Stimulated activated CD8-positive, alpha-beta memory T cell treated with anti-CD3 and anti-CD28 coated beads, Interleukin-4, amount 100 ng/mL, for 4 hours (primary cell): ENCODE data around the gene SMYD3.
"Not testable (repeated sequence)": the region's sequence is repeated elsewhere in the genome, so short reads cannot be mapped to it uniquely, and the experiment has no call there.

Experiments used
- DNase-seq, 2 donors: peaks; one replicate each; pipeline ENCODE4 v3.0.0-alpha.2; 2020; ENCODE audit warnings: low read depth in 2 of 2, low spot score in 1 of 2

Gene SMYD3

DNA sequence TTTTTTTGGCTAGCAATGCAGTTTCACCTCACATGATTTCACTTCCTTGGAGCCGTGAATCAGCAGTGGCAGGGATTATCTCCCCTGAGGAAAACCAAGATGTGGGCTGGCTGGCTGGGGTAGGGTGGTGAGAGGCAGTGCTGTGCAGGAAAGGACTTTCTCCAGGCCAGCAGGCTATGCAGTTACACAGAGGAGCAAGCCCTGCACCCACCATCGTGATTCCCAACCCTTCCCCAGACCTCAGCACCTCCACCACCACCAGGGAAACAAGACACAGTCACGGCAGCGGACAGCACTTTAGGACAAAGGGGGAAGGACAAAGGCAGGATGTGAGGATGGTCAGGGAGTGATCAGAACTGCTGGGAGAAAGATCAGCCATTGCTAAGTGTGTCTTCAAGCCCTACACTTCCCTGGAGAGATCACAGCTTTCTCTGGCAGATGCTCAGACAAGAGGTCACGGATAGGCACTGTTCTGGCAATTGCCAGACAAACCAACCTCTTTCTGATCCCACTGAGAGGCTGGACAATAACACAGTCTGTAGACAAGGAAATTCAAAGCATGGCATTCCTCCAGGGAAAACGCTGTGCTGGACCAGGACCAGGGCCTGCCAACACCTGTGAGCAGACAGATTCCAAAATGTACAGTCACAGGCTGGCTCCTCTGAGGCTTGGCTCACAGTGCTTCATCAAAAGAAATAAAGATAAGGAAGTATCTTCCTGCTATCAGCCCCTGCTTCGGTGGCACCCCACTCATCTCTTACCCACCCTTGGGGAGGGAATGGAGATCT lies 509.4 kb downstream of the SMYD3 start:
- DNase-seq: no peak

DNA sequence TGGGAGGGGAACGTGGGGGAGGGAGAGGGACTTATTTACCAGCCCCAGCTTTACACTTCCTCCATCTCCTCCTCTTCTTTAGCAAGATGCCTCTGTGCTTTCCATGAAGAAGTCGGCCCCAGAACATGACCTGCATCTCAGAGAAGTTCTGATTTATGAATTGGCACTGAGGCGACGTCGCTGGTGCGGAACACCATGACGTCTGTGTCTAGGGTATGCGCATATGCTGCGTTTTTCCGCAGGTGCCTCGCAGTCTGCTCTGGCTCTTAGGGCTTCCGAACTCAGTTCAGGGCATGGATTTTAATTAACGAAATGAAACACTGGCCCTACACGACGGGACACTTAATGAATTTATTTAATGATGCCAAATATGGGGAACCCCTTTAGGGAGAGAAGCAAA lies 510.3 kb downstream of the SMYD3 start:
- DNase-seq: no peak

DNA sequence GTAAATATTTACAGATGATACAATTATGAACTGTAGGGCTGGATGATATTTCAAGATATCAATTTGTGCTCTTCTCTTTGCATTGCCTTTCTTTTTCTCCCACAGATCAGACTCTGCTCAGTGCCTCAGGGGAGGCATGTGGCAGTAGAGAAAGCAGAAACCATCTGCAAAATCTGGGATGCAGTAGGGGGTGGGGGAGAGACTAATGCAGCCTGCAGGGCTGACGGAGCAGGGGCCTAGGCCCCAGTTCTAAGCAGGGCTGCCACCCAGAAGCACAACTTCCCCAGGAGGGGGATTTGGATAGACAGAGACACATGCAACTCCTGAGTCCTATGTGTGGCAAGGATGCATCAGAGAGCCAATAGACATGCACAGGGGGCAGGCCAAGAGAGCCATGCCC lies 511.6 kb downstream of the SMYD3 start:
- DNase-seq: no peak

DNA sequence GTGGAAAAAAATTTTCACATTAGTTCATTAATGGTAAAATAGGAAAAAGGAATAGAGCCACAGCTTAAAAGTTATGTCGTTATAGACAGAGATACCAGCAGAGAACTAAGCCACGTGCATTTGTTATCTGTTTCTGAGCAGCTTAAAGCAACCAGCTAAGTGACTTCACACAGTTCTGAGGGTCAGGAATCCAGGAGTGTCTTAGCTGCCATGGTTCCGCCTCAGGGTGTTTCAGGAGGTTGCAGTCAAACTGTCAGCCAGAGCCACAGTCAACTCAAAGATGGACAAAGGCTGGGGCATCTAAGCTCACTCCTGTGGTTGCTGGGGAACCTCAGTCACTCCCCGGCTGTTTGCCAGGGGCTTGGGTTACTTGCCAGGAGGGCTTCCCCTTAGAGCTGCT lies 515.8 kb downstream of the SMYD3 start:
- no peak for DNase-seq

DNA sequence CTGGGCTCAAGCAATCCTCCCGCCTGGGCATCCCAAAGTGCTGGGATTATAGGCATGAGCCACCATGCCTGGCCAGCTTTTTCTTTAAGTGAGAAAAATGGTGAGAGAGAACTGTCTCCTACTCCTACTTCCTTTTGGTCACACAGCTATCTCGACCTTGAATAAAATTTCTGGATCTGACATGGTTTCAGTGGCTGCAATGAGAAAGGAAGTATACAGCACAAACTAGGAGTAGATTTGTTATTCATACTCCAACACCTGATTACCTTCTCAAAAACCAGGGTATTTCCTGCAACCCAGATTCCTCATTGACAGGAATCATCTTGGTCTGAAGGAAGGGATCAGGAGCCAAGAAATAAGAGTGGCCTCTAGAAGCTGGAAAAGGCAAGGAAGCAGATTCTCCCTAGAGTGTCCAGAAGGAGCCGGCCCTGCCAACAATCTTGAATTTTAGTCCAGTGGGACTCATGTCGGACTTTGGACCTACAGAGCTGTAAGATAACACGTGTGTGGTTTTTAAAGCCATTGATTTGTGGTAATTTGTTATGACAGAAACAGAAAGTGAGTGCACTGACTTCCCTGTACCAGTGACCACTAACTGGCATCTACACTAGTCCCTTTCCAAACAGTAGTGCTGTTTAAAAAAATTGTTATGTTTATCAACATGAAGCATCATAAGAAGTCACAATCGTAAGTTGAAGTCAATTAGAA lies 516.6 kb downstream of the SMYD3 start:
- no peak for DNase-seq

DNA sequence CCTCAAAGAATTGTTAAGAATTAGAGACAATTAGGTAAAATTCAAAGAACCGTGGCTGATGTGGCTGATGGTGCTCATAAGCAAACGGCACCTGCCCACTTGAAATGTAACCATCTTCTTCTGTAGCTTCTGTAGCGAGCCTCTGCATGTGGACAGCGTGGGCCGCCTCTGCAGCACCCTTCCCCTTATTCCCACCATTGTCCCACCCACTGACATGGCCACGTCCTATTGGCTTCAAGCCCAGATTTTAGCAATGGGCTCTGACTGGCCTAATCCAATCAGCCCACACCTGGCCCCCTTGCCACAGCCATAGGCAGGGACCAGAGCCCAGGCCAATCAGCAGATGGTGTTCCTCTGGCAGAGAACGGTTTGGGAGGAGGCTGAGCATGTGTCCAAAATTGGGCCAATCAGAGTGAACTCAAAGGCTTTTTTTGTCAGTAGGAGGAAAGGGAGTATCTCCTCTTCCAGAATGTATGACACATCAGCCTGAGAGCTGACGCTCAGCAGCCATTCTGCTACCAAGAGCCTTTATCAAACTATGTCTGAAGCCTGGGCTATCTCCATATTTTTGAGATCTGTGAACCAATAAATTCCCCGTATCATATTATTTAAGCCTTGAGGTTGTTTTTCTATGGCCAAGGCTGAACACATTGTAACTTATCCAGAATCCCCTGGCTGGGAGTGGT lies 518.5 kb downstream of the SMYD3 start:
- DNase-seq: no peak

DNA sequence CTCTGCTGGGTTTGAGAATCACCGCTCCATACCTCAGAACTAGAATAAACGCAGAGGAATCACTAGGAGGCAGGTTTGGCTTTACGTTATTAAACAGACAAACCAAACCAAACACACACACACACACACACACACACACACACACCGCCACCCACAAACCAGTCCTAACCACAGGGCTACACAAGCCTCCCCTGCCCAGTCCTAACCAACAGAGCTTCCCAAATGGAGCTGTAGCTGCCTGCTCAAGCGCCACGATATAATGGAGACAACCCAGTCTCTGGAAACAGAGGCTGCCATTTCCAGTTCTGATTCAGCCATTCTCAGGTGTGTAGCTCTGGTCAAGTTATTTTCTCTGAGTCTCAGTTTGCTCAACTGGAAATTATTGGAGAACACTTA lies 519.1 kb downstream of the SMYD3 start:
- no peak for DNase-seq

DNA sequence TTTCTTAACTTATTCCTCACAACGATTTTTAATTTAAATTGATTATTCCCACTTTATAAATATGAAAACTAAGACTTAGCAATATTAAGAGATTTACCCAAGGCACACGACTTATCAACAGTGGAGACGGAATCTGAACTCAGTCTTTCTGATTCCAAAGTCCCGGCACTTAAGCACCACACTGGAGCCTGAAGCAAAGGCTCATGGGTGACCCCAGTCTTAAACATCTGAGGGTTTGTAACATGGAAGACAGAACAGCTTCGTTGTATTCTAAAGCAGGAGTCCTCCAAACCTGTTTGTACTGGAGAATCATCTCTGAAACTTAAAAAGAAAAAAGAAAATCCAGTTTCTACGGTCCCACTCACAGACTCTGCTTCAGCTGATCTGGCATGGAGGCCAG lies 519.5 kb downstream of the SMYD3 start:
- DNase-seq: no peak

DNA sequence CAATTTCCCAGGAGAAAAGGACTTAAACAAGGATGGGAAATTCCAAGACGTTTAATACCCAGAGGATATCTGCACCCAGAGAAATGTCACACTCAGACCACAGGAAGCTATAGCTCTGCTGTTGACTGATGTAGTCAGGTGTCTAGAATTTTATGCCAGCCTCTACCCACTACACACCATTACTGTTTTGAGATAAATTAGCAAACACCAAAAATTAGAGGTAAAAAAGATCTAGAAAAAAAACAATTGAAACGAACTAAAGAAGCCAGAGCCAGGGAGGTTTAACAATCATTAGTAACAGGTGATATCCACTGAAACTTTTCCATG lies 519.9 kb downstream of the SMYD3 start:
- no peak for DNase-seq

DNA sequence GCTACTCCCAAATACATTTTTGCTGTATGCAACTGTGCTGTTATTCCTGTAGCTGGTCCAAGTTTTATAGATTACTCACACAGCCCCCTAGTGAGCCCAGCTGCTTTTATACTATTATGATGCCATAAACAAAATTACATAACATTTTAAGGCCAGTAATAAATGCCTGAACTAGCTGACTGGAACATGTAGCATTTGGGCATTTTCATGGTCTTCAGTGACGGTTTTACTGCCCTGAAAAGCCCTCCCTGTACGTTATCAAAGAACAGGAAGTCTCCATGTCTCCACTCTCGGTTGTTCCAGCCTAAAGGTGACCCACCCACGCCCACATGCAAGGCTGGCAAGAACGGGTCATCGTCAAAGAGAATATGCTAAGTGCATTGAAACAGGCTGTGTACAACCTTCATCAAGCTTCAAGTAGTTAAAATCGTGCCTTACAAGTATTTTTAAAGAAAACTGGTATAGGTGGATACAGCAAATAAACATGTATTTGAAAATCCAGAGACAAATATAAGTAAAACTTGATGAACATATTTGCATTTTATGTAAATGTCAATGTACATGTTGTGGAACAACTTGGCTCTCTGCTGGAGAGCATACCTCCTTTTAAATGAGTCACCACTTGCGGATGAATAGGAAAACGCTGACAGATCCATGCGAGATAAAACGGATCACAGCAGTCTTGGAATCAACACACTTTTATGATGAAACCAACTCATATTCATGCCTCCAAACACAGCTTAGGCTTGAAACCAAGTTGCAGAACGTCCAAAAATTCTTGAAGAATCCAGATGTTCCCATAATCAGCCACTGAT lies 520.5 kb downstream of the SMYD3 start:
- no peak for DNase-seq

DNA sequence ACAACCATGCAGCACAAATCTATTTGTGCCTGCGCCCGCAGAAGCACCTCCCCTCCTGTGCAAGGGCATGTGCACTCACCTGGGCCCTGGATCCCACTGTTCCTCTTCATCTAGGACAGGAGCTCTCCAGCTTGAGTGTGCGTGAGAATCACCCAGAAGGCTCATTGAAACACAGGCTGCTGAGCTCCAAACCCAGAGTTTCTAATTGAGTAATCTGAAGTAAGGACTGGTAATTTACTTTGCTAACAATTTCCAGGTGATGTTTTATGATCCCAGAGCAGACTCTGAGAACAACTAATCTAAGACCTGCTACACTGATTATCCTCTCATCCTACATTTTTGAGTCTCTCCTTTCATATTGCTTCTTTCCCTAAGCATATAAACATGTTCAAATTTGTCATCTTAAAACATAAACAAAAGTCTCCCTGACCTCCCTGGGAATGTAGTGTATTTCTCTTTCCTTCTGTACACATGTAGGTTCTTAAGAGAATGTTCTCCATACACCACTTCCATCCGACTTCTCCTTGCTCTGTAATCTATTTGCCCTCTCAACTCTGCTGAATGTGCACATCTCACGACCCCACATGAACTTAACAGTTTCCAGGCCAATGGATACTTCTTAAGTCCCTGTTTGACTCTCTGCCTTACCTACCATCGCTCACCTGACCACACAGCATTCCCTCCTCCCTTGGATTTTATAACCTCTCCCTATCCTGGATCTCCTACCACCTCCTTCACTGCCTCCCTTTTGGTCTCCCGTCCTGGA lies 522.5 kb downstream of the SMYD3 start:
- no peak for DNase-seq

DNA sequence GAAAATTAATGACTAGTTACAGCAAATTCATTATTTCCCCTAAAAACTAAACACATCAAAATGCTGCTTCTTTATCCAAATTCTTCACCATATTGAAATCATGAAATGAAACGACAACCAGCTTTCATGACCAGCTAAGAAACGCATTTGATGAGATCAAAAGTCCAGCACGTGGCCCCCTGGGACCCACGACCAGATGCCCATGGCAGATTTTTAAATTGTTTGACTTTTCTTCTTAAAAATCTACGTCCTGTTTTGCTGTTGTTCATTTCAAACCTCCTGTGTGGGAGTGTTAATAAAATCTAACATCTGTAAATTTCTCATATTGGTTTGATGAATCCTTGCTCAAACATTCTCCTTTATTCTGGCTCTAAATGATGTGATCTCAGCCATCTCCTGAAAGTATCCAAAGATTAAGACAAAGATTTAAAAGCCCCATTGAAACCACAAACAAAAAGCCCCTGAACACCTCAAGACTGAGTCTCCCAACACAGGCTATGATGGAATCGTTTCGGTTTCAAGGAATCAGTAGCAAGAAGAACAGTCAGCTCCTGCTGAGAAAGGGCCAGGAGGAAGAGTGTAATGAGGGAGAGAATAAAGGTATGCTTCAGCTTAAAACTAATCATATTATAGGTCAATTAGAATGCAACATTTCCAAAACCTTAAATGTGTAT lies 523.6 kb downstream of the SMYD3 start:
- no peak for DNase-seq

DNA sequence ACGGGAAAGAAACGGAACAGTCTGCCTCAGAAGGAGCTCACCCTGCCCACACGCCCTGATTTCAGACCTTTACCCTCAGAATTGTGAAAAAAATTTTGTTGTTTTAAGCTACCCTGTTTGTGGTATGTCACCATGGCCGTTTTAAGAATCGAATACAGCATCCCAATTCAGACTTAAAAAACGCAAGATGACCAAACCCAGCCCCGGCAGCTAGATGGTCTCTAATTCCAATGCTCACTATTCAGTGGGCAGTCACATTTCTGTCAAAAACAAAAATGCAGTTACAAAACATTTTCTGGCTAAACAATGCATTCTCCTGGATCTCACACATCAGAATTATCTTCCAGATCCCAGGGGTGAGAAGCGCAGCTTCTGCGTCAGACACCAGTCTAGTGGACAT lies 527.5 kb downstream of the SMYD3 start:
- no peak for DNase-seq

DNA sequence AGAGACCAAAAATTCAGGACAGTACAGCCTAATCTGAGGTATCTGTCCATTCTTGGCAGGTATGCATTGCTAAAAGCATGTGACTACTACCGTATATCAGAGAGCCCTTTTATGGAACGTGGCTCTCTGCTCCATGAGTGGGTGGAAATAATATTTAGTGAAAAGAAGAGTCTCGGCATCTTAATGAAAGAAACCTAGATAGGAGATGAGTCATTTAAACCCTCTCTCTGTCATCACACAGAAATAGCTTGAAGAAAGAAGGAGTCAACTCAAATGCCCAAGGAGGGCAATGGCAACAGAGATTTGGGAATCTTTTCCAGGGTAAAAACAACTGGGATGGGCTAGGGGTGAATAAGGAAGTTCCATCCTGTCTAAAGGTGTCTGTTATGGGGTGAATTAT lies 528.2 kb downstream of the SMYD3 start:
- no peak for DNase-seq

DNA sequence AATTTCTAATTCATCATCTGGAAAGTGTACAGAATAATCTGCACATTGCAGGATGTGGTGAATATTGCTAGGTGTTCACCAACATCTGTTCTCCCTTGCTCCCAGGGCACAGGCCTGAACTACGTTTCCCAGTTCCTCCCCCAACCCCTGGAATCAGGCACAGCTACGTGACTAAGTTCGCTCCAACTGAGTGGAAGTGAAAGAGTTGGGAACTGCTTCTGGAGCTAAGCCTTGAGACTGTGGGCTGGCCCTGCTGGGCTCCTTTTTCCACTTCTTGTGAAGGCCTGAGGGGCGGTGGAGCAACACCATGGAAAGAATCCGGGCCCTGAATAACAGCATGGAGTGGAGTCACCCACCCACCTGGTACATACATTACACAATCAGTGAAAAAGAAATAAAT lies 534.6 kb downstream of the SMYD3 start:
- no peak for DNase-seq

DNA sequence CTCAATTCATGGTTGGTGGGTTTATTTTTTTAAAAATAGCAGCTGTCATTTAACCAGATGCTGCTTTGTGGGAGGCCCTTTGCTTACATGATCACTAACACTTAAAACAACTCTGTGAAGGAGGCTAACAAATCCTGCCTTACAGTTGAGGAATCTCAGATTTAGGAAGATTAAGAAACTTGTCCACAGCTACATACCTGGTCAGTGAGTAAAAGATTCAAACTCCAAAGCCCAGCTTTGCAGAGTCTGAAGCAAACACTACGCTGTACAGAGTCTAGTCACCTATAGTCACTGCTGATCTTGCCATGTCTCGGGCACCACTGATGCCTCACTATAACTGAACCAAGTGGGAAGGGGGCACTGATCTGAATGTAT lies 535.4 kb downstream of the SMYD3 start:
- no peak for DNase-seq

DNA sequence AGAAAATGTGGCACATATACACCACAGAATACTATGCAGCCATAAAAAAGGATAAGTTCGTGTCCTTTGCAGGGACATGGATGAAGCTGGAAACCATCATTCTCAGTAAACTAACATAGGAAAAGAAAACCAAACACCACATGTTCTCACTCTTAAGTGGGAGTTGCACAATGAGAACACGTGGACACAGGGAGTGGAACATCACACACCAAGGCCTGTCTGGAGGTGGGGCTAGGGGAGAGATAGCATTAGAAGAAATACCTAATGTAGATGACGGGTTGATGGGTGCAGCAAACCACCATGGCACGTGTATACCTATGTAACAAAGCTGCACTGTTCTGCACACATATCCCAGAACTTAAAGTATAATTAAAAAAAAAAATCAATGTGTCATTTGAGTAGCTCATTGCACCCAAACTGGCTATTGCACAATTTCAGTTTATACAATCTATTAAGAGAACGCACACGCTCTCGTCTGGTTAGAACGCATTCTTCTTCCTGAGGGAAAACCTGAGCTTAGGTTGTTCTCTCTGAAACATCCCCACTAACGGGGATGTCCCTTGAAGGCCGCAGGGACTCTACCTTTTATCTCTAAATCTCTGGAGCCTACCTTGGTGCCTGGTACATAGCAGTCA lies 535.9 kb downstream of the SMYD3 start:
- not testable (repeated sequence) for DNase-seq

DNA sequence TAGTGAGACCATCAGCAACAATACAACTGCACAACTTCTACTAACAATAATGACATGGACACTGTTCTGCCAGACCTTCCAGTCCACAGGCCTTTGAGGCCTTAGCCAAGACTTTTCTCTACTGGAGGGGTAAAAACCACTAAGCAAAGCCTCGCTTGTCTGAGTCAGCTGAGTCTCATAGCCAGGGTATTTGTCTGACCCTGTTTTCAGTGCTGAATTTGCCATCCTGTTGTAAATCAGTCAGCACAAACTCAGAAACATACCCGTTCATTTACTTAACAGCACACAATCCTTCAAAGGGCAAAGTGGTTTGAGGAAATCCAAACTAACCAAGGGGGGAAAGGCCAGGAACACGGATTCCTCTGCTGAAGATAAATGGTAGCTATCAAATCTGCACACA lies 537.8 kb downstream of the SMYD3 start:
- DNase-seq: no peak

DNA sequence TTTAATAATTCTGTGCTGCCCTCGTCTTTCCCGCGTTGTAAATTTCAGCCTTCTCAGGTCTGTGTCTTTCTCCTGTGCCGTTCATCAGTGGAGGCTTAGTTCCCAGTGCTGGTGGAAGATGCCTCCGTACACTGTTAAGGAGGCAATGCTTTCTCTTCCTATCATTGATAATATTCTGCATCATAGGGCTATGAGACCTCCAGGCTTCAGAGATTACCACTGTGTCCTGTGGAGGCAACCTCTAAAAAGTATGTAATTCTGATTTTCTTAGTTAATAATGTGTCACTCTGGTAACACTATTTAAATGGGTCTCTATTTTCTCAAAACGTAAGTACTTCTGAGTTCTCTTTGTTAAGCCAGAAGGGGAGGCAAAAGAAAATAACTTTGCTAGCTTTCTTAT lies 538.3 kb downstream of the SMYD3 start:
- no peak for DNase-seq

DNA sequence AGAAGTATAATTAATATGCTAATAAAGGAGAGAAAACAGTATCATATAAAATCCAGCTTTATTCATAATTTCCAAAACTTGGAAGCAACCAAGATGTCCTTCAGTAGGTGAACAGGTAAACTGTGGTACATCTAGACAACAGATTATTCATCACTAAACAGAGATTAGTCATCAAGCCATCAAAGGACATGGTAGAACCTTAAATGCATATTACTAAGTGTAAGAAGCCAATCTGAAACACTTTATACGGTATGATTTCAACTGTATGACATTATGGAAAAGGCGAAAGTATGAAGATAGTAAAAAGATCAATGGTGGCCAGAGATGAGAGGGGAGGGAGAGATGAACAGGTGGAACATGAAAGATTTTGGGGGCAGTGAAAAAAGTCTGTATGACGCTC lies 541.7 kb downstream of the SMYD3 start:
- no peak for DNase-seq
